SU-DHL-6 (cell line): Measurements from ENCODE around the gene RPTOR.

ENCODE experiments used
- H2AFZ ChIP-seq: fragments of 200-600 bp; sonication (generic); 2 replicates; pipeline ENCODE4 v1.6.1; 2014; ENCODE audit warnings: low read depth, mild to moderate bottlenecking, moderate library complexity, mixed read lengths, antibody characterized with exemption, low read length; ENCODE audit not compliant: severe bottlenecking
- H3F3A ChIP-seq: fragments of 200-600 bp; shearing (Covaris generic); 2 replicates; pipeline ENCODE4 v1.6.0; 2016; ENCODE audit warnings: antibody characterized with exemption, mild to moderate bottlenecking; ENCODE audit not compliant: insufficient read depth
- H3K27ac ChIP-seq: fragments of 200-600 bp; sonication (generic); 2 replicates; pipeline ENCODE4 v1.5.1; 2016; ENCODE audit warnings: low read depth, mild to moderate bottlenecking, low read length, moderate library complexity, mixed read lengths
- H3K27me3 ChIP-seq: fragments of 200-600 bp; sonication (generic), shearing (Covaris generic); 2 replicates; pipeline ENCODE4 v1.6.0; 2014; ENCODE audit warnings: mild to moderate bottlenecking, low read length
- H3K36me3 ChIP-seq: fragments of 200-600 bp; sonication (generic); 2 replicates; pipeline ENCODE4 v1.6.1; 2014; ENCODE audit warnings: mild to moderate bottlenecking, low read length, mixed read lengths
- H3K4me2 ChIP-seq: fragments of 300-600, 200-600 bp; shearing (Covaris generic), sonication (generic); 2 replicates; pipeline ENCODE4 v1.6.0; 2014; ENCODE audit warnings: low read length, low read depth, mild to moderate bottlenecking; ENCODE audit not compliant: poor library complexity, severe bottlenecking
- H3K4me3 ChIP-seq: fragments of 200-600 bp; sonication (generic); 2 replicates; pipeline ENCODE4 v1.5.1; 2014; ENCODE audit warnings: antibody characterized with exemption, low read length, mild to moderate bottlenecking, mixed read lengths; ENCODE audit not compliant: insufficient read depth, poor library complexity, severe bottlenecking
- H3K79me2 ChIP-seq: fragments of 200-600 bp; sonication (generic); 2 replicates; pipeline ENCODE4 v1.6.1; 2014; ENCODE audit warnings: mild to moderate bottlenecking, low read length, moderate library complexity; ENCODE audit not compliant: insufficient read depth
- H3K9ac ChIP-seq: fragments of 200-600 bp; sonication (generic); 2 replicates; pipeline ENCODE4 v1.7.0; 2014; ENCODE audit warnings: mild to moderate bottlenecking, low read length
- H3K9me2 ChIP-seq: fragments of 200-600 bp; sonication (generic); replicated peaks from 2 replicates; pipeline ENCODE4 v1.6.1; 2014; ENCODE audit warnings: low read length; ENCODE audit not compliant: insufficient read depth
- H3K9me3 ChIP-seq: fragments of 200-600 bp; sonication (generic); 2 replicates; pipeline ENCODE4 v1.6.1; 2014; ENCODE audit warnings: low read length, mixed read lengths; ENCODE audit not compliant: insufficient read depth
- H4K20me1 ChIP-seq: fragments of 200-600 bp; sonication (generic); 2 replicates; pipeline ENCODE4 v1.6.1; 2014; ENCODE audit warnings: low read depth, mild to moderate bottlenecking, antibody characterized with exemption, low read length, moderate library complexity, mixed read lengths
- CTCF ChIP-seq: fragments of 200-600 bp; sonication (generic); IDR thresholded peaks from one replicate; pipeline ENCODE4 v1.5.1; 2017; ENCODE audit warnings: antibody characterized with exemption, mild to moderate bottlenecking, low read length, moderate library complexity; ENCODE audit not compliant: insufficient read depth, poor library complexity, severe bottlenecking
- EZH2phosphoT487 ChIP-seq: fragments of 200-600 bp; sonication (generic), shearing (Covaris generic); conservative IDR thresholded peaks from 2 replicates; pipeline ENCODE4 v1.6.1; 2018; ENCODE audit warnings: mild to moderate bottlenecking, antibody characterized with exemption, low read length, moderate library complexity, mixed read lengths

RPTOR gene

GRCh38 chr17:80899402-80900268, 355.0 kb downstream of the RPTOR start:
- Histone ChIP-seq H3F3A (peaks cover 42% of the 10 kb centered on the region), H4K20me1 (no peaks in the 10 kb centered on the region), H3K9me2 (no peaks in the 10 kb centered on the region), H3K27ac (peak overlapping the region; percentile 91), H3K9ac (peak overlapping the region; percentile 59), H3K4me2 (peak overlapping the region; percentile 79), H3K36me3 (no peaks in the 10 kb centered on the region), H3K9me3 (no peaks in the 10 kb centered on the region), H3K79me2 (no peaks in the 10 kb centered on the region), H2AFZ (no peak overlapping the region), H3K4me3 (no peak overlapping the region), H3K27me3 (no peaks in the 10 kb centered on the region)
- peak; percentile 85 for TF ChIP-seq CTCF
- no peak for TF ChIP-seq EZH2phosphoT487

- Histone ChIP-seq H3K27me3 (no peaks in the 10 kb centered on the region), H3K4me2 (peak overlapping the region; percentile 51), H3K4me3 (peak overlapping the region; percentile 4), H2AFZ (no peak overlapping the region), H3K36me3 (no peaks in the 10 kb centered on the region), H3K9me3 (no peaks in the 10 kb centered on the region), H3F3A (peaks cover 30% of the 10 kb centered on the region), H3K27ac (peak overlapping the region; percentile 91), H4K20me1 (no peaks in the 10 kb centered on the region), H3K79me2 (no peaks in the 10 kb centered on the region), H3K9me2 (no peaks in the 10 kb centered on the region), H3K9ac (peak overlapping the region; percentile 38)
- no peak for TF ChIP-seq EZH2phosphoT487
- no peak for TF ChIP-seq CTCF
These were observed 356.7 kb downstream of the RPTOR start for GRCh38 chr17:80901319-80901718.

- Histone ChIP-seq H3K9me3 (no peaks in the 10 kb centered on the region), H3K4me2 (no peak overlapping the region), H2AFZ (no peak overlapping the region), H4K20me1 (no peaks in the 10 kb centered on the region), H3K27me3 (no peaks in the 10 kb centered on the region), H3K79me2 (no peaks in the 10 kb centered on the region), H3K36me3 (no peaks in the 10 kb centered on the region), H3K9me2 (no peaks in the 10 kb centered on the region), H3K27ac (peak overlapping the region; percentile 91), H3K4me3 (no peak overlapping the region), H3K9ac (no peak overlapping the region), H3F3A (peaks cover 28% of the 10 kb centered on the region)
- TF ChIP-seq EZH2phosphoT487 = no peak
- TF ChIP-seq CTCF = no peak
These were observed 357.7 kb downstream of the RPTOR start for GRCh38 chr17:80902197-80902962.
